PFSK-1 (cell line): Measurements from ENCODE around the gene YBEY.

Experiments
- FOXP2 ChIP-seq: optimal IDR thresholded peaks from 2 replicates; pipeline ENCODE3; 2011; ENCODE audit warnings: borderline replicate concordance, control low read depth, inconsistent platforms; ENCODE audit not compliant: insufficient read depth; ENCODE audit errors: extremely low read length, extremely low read depth
- POLR2AphosphoS5 ChIP-seq: IDR thresholded peaks from 2 replicates; pipeline ENCODE4 v1.6.1; 2012; ENCODE audit warnings: low read depth, mild to moderate bottlenecking, control low read depth, low read length, moderate library complexity
- SIN3A ChIP-seq: IDR thresholded peaks from 2 replicates; pipeline ENCODE4 v1.6.1; 2012; ENCODE audit warnings: mild to moderate bottlenecking, low read length, moderate library complexity, borderline replicate concordance; ENCODE audit not compliant: insufficient read depth
- TAF1 ChIP-seq: IDR thresholded peaks from 2 replicates; pipeline ENCODE4 v1.6.1; 2012; ENCODE audit warnings: low read length, control low read depth, borderline replicate concordance; ENCODE audit not compliant: insufficient read depth
- TF ChIP-seq, protein P1 (sequence below), 2 experiments: IDR thresholded peaks; 2 replicates each; pipeline versions ENCODE4 v1.6.1 to v1.8.0; 2011 to 2012; ENCODE audit warnings: low read depth in 2 of 2, low read length in 2 of 2, control low read depth in 1 of 2, inconsistent platforms in 1 of 2, mild to moderate bottlenecking in 1 of 2, moderate library complexity in 1 of 2; ENCODE audit not compliant: insufficient read depth in 1 of 2

Gene YBEY

DNA sequence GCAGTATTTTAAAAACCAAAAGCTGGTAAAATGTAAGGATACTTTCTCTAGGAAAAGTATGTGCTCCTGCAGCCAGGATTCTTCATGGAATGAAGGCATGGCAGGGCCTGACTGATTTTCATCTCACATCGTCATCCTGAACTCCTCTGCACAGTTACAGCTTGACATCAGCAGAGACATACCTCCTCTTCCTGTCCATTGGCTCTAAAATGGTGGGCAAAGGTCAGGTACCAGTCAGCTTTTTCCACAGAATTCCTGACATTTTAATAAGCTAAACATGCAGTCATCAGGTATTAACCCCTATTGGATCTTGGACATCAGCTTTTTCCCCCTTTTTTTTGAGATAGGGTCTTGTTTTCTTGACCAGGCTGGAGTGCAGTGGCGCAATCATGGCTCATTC lies 43.7 kb downstream of the YBEY start:
- TF ChIP-seq POLR2AphosphoS5 (no peak), TAF1 (no peak), FOXP2 (no peak), SIN3A (no peak)
- TF ChIP-seq, protein P1, sequence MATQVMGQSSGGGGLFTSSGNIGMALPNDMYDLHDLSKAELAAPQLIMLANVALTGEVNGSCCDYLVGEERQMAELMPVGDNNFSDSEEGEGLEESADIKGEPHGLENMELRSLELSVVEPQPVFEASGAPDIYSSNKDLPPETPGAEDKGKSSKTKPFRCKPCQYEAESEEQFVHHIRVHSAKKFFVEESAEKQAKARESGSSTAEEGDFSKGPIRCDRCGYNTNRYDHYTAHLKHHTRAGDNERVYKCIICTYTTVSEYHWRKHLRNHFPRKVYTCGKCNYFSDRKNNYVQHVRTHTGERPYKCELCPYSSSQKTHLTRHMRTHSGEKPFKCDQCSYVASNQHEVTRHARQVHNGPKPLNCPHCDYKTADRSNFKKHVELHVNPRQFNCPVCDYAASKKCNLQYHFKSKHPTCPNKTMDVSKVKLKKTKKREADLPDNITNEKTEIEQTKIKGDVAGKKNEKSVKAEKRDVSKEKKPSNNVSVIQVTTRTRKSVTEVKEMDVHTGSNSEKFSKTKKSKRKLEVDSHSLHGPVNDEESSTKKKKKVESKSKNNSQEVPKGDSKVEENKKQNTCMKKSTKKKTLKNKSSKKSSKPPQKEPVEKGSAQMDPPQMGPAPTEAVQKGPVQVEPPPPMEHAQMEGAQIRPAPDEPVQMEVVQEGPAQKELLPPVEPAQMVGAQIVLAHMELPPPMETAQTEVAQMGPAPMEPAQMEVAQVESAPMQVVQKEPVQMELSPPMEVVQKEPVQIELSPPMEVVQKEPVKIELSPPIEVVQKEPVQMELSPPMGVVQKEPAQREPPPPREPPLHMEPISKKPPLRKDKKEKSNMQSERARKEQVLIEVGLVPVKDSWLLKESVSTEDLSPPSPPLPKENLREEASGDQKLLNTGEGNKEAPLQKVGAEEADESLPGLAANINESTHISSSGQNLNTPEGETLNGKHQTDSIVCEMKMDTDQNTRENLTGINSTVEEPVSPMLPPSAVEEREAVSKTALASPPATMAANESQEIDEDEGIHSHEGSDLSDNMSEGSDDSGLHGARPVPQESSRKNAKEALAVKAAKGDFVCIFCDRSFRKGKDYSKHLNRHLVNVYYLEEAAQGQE (IDR thresholded peaks at IDR 0.05; ENCODE audit: insufficient read depth in 1 of 2, low read depth in 2 of 2, low read length in 2 of 2), result no peak

DNA sequence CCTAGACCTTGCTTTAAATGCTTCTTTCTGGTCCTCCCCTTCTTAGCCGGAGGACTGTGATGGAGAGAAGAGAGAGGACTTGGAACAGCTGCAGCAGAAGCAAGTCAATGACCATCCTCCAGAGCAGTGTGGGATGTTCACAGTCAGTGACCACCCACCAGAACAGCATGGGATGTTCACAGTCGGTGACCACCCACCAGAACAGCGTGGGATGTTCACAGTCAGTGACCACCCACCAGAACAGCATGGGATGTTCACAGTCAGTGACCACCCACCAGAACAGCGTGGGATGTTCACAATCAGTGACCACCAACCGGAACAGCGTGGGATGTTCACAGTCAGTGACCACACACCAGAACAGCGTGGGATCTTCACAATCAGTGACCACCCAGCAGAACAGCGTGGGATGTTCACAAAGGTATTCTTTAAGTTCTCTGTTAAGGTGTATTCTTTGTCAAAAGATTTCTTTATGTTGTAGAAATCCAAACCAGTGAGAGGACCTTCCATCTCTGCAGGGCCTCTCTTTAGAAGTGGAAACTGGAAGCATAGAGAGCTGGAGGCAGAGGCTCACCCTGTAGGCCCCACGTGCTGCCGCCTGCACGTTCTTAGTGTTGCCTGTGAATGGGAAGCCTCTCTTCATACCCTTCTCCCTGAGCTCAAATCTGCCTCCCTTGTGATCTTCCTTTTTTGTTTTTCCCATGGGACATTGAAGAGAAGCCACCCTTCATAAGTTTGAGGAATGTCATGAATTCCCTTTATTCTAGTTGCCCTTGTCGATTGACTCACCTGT lies 48.4 kb downstream of the YBEY start:
- no peak for TF ChIP-seq TAF1
- no peak for TF ChIP-seq POLR2AphosphoS5
- TF ChIP-seq SIN3A, result no peak
- no peak for TF ChIP-seq FOXP2
- TF ChIP-seq, protein P1 (IDR thresholded peaks at IDR 0.05; ENCODE audit: insufficient read depth in 1 of 2, low read depth in 2 of 2, low read length in 2 of 2), result no peak

DNA sequence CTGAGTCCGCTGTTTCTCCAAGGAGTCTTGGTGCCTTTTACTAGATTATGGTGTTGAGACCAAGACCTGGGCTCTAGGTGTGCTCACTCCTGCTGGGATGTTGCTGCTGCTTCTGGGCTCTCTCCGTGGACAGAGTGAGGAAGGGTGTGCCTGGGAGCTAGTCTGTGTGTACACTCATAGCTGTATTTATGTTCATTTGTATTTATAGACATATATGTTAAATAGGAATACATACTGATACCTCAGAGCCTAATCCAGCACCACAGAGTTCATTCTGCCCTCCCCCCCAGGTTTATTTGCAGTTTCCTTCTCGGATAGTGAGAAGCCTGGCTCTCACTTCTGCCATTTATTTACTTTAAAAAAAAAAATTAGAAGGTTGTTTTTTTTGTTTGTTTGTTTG lies 50.5 kb downstream of the YBEY start:
- TF ChIP-seq, protein P1 (IDR thresholded peaks at IDR 0.05; ENCODE audit: insufficient read depth in 1 of 2, low read depth in 2 of 2, low read length in 2 of 2), result no peak
- no peak for TF ChIP-seq SIN3A
- TF ChIP-seq FOXP2, result no peak
- no peak for TF ChIP-seq POLR2AphosphoS5
- TF ChIP-seq TAF1, result no peak

DNA sequence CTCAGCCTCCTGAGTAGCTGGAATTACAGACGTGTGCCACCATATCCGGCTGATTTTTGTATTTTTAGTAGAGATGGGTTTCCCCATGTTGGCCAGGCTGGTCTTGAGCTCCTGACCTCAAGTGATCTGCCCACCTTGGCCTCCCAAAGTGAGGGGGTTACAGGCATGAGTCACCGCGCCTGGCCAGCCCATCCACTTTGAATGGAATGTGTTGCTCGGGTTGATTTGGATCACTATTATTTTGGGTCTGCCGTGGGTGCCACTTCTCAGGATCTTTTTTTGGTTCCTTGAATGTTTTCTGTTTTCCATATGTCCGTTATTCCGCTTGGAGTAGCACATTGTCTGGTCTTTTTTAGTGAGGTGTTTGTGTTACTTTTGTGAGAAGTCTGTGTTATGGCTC lies 54.9 kb downstream of the YBEY start:
- TF ChIP-seq FOXP2, result no peak
- no peak for TF ChIP-seq SIN3A
- TF ChIP-seq TAF1, result no peak
- TF ChIP-seq, protein P1 (IDR thresholded peaks at IDR 0.05; ENCODE audit: insufficient read depth in 1 of 2, low read depth in 2 of 2, low read length in 2 of 2), result no peak
- TF ChIP-seq POLR2AphosphoS5, result no peak
